Neural progenitor cell (in vitro differentiated cells): ENCODE measurements around the gene LRRC61.

Experiments used
- CTCF ChIP-seq: fragments of 200-600 bp; sonication (generic); IDR thresholded peaks from 2 replicates; pipeline ENCODE4 v1.5.1; 2017; ENCODE audit warnings: antibody characterized with exemption, mild to moderate bottlenecking
- EZH2phosphoT487 ChIP-seq: fragments of 200-600 bp; sonication (generic); IDR thresholded peaks from 2 replicates; pipeline ENCODE4 v1.6.1; 2017; ENCODE audit warnings: antibody characterized with exemption

- TF ChIP-seq CTCF (no peak), EZH2phosphoT487 (no peak)
These were observed 45.1 kb downstream of the LRRC61 start, which contains the start of gene REPIN1 for GRCh38 chr7:150368096-150368883.
